Stimulated activated CD4-positive, alpha-beta T cell treated with anti-CD3 and anti-CD28 coated beads, Interleukin-2, amount 100 ng/mL, for 4 hours (primary cell): Measurements from ENCODE around the gene DIPK1B.

Experiments used
- DNase-seq: peaks from one replicate; pipeline ENCODE4 v3.0.0-alpha.2; 2020; ENCODE audit warnings: low read depth

Gene DIPK1B

DNA sequence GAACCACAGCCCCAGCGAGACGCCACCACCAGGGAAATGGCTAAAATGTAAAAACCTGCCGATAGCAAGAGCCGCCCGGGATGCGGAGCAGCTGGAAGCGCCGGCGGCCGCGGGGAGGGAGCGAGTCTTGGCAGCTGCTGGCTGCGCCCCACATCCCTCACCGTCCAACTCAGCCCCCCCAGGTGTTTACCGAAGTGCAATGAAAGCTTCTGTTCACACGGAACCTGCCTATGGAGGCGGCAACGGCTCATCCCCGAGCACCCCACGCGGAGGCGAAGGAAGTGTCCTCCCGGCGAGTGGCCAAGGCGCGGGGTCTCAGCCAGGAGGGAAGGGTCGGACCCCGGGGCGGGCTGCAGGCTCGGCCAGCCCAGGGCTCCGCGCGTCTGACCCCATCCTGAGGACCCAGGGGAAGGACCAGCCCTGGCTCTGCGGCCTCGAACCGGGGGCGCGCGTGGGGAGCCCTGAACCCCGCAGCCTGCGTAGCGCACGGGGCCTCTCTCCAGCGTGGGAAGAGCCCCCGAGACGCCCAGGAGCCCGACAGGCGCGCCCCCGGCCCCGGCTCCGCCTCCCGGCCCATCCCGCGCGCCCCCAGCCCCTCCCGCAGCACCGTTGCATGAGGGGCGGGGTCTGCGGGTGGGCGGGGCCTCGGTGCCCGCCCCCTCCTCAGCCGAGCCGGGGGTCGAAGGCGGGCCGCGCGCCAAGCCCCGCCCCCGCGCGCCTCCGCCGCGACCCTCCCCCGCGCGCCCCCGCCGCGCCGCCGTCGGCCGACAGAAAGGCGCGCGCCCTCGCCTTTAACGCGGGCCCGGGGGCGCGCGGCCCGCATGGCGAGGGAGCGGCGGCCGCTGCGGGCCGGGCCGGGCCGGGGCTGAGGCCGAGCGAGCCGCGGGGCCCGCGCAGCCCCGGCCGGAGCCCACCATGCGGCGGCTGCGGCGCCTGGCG is at the start of gene DIPK1B:
DIPK1B (plus strand) TSS at position 822 of the 939 bp plus-strand sequence; CDS start at position 916, 94 bp downstream.
- no peak for DNase-seq

DNA sequence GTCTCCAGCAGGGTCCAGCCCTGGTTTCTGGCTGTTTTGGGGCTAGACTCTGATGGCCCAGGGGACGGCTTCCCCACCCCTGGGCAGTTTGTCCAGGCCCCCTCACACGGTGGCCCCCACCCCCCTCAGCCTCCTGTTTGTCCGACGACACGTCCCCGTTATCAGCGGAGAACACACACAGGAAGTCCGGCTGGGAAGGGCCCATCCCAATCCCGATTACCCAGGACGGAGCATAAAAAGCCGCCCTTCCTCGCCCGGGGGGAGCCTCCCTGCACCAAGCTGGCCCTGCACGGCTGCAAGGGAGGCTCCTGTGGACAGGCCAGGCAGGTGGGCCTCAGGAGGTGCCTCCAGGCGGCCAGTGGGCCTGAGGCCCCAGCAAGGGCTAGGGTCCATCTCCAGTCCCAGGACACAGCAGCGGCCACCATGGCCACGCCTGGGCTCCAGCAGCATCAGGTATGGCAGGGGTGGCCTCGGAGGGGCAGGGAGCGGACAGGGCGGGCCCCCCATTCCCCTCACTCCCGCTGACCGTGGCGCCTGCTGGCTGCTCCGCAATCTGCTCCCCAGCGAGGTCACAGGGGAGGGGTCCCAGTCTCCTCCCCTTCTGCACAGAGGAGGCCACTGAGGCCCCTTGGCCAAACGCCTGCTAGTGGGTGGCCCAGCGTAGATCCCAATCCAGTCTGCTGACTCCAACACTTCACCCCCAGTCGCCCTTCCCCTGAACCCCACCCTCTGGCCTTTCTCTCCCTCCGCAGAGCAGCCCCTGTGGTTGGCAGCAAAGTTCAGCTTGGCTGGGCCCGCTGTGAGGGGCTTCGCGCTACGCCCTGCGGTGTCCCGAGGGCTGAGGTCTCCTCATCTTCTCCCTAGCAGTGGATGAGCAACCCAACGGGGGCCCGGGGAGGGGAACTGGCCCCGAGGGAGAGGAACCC is 49.5 kb upstream of the DIPK1B start, which contains the start of gene EGFL7:
EGFL7 (plus strand) TSS at position 261 of the 926 bp plus-strand sequence. CDS start 5,367 bp downstream, outside the sequence.
- DNase-seq, result no peak

DNA sequence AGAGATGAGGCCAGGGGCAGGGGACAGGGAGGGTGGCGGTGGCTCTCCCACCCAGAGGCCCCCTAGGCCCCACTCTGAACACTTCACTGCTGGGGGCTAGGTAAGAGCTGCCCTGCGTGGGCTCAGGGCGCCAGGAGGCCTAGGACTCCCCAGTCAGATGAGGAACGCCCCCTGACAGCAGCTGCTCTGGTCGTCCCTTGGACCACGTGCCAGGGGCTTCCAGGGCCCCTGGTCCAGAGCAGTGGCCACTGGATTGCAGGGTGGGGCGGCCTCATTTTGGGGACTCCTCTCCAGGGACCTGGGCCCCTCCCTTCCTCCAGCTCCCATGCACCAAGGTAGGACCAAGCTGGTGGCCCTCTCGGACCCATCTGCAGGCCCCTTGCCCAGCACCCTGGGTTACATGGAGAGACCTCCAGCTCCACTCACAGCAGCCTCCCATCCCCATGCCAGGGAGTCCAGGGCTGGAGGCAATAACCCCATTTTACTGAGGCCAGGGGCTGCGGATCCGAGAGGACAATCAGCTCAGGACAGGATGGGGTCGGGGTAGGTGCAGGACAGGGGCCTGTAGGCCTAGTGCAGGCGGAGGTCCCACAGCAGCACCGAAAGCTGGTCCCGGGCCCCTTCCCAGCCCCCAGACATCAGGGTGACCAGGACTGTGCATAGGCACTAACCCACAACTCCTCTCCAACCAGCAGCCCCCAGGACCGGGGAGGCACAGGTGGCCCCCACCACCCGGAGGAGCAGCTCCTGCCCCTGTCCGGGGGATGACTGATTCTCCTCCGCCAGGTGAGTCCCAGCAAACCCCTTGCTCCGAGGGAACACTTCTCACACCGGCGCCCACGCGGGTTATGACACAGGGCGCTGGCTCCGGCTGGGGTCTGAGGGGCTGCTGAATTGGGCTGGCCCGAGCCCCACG is 48.1 kb upstream of the DIPK1B start:
- DNase-seq, result no peak

DNA sequence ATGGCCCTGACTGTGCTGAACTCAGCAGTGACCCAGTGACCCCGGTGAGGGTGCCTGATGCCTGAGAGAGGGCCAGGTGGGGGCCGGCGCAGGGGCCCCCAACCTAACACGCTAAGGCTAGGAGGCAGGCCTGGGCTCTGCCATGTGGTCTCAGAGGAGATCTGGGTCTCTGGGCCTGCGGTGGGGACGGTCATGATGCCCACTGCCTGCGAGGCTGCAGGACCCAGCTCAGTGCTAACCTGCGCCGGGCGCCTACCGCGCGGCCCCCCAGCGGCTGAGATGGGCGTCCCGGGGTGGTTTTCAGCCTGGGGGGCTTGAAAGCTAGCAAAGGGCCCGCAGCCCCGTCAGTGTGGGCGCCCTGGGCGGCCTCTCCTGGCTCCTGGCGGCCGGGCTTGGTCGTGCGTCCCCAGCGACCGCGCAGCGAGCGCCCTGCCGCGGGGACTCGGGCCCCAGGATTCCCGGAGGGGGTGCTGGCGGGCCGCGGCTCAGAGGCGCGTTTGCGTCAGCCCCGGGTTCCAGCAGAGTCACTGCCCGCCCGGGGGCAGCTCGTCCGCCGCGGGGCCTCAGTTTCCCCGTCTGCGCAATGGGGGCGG is 47.2 kb upstream of the DIPK1B start:
- no peak for DNase-seq

DNA sequence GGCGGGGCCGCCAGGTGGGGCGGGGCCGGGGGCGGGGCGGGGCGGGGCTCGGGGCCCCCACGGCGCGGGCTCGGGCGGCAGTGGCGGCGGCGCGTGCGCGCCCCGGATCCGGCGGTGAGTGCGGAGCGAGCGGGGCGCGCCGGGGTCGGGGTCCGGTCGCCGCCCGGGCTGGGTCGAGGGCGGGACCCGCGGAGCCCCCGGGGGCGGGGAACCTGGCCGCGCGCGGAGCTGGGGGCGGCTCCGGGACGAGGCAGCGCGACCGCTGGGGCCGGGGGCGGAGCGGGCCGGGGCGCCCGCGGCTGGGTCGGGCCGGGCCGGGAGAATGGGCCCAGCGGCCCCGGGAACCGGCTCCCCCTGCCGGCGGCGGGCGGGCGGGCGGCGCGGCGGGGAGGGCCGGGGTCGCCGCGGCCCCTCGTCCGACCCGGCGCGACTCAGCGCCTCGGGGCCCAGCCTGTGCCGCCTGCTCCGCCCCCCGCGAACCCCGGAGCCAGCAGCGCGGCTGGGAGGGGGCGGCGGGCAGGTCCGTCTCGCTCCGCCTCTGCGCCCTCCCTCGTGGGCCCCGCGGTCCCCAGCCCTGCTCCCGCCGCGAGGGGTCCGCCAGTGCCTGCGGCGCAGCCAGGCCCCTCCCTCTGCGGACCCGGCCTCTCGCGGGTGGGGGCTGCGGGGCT is 46.5 kb upstream of the DIPK1B start:
- no peak for DNase-seq

DNA sequence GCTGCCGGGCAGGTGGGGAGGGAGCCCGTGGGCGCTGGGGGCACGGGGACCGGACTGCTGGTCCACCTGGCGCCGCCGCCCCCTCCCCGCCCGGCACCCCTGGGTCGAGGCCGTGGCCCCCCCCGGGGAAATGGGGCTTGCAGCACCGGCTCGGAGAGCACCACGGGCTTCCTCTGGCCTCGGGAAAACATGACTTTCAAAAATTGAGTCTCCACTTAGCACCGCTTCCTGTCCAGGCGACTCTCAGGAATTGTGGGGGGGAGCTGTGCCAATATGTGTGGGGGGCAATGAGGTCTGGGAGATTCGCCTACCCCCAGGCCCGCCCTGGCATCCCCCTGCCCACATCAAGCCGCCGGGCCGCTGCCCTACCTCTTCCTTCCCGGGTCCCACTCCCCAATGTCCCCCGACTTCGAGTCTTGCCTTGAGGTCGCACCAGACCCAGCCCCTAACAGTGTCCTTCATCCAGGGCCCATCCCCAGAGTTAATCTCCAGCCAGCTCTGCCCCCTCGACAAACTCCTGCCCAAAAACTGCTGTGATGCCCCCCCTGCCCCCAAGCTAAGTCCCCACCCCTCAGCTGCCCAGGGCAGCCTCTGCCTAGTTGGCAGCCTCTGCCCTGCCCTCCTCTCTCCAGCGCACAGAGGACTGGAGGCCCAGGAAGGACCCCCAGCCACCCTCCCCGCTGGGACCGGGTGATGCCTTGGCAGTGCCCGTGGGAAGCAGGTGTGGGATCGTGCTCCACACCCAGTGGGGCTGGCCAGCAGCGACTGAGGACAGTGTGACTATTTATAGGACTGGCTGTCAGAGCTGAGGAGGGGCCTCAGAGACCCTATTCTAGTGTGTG is 45.8 kb upstream of the DIPK1B start:
- DNase-seq, result no peak

DNA sequence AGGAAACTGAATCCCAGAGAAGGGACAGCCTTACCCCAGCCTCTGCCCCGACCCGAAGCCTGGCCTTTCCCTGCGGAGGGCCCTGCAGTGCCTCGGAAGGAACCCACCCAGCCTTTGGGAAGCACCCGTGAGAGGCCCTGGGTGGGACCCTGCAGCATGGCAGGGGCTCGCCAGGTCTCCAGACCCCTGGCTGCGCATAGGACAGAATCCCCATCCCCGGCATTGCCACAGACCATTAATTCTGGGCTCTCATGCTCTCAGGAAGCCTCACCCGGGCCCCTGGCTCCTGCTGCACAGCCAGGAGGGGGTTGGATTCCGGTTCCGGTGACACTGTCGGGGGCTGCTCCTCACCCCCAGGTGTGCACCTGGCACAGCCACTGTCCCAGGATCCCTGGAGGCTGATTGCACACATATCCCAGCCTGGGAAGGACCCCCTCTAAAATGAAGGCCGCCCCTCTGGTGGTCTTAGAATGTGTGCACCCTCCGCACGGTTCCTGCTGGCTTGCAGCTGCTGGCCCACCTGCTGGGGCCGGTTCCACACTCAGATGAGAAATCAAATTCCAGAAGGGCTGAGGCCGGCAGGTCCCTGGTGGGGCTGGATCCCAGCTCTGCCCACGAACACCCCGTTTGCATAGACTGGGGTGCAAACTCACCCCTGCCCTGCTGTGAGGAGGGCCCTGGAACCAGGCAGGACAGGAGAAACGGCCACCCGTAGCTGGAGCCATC is 45.0 kb upstream of the DIPK1B start:
- no peak for DNase-seq

DNA sequence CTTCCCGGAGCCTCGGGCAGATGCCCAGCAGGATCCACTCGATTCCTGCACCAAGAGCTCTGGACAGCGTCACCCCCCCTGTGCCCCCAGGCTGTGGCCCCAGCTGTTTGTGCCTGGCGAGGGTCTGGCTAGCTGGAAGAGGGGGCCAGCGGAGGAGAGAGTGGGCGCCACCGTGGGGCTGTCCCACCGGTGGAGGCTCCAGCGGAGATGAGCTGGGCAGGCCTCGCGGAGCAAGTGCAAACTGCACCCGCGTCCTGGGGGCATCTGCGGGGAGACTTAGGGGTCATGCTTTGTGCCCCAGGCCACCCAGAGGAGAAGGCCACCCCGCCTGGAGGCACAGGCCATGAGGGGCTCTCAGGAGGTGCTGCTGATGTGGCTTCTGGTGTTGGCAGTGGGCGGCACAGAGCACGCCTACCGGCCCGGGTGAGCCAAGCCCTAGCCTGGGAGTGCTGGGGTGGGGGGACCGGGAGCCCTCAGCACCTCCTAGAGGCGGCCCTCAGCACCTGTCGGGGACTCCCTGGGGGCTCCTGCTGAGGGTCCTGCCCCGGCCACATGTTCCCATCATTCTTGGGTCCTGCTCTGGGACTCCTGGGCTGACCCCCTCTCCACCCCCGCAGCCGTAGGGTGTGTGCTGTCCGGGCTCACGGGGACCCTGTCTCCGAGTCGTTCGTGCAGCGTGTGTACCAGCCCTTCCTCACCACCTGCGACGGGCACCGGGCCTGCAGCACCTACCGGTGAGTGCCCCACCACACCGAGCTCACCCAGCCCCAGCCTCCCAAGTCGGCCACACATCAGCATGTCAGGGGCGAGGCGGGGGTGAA is 44.2 kb upstream of the DIPK1B start:
- DNase-seq, result no peak

DNA sequence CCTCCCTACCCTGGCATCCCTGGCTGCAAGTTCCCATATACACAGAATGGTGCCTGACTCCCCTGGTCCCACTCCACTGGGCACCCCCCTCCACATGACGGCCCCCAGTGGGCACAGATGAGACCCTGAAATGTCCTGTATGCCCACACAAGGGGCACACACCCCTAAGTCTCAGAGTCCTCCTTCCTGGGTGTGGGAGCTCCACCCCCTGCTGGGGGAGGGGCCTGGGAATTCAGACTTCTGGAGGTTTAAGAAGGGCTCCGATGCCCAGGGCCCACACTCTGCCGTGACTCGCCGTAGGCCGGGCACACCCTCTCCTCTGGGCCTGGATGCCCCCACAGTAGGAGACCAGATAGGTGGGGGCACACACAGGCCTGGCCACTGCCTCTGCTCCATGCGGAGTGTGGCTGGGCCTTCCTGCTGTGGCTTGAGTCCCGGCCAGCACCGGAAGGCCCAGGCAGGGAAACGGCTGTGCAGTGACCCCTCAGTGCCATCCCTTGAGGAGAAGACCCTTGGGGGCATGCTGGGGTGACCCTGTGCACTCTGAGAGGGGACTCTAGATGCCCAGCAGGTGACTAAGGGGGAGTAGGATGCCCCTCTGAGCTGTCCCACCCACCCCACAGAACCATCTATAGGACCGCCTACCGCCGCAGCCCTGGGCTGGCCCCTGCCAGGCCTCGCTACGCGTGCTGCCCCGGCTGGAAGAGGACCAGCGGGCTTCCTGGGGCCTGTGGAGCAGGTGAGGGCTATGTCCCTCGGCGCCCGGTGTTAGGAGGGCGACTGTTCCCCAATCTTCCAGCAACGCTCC is 43.2 kb upstream of the DIPK1B start:
- no peak for DNase-seq

DNA sequence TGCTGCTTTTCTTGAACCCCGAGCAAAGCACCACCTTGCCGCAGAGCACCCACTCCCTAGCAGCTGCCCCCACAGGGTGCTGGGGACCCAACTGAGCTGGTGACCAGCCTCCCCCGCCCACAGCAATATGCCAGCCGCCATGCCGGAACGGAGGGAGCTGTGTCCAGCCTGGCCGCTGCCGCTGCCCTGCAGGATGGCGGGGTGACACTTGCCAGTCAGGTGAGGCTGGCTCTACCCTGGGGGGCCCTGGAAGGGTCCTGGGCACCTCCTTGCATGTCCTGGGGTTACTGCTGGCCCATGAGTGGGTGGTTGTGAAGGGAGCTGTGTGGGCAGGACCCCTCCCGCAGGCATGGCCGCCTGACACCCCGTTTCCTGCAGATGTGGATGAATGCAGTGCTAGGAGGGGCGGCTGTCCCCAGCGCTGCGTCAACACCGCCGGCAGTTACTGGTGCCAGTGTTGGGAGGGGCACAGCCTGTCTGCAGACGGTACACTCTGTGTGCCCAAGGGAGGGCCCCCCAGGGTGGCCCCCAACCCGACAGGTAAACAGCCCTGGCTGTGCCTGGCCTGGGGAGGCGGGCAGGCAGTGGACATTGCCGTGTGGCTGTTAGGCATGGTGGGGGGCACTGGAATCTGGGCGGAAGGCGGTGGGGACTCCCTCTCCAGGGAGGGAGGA is 42.4 kb upstream of the DIPK1B start:
- no peak for DNase-seq

DNA sequence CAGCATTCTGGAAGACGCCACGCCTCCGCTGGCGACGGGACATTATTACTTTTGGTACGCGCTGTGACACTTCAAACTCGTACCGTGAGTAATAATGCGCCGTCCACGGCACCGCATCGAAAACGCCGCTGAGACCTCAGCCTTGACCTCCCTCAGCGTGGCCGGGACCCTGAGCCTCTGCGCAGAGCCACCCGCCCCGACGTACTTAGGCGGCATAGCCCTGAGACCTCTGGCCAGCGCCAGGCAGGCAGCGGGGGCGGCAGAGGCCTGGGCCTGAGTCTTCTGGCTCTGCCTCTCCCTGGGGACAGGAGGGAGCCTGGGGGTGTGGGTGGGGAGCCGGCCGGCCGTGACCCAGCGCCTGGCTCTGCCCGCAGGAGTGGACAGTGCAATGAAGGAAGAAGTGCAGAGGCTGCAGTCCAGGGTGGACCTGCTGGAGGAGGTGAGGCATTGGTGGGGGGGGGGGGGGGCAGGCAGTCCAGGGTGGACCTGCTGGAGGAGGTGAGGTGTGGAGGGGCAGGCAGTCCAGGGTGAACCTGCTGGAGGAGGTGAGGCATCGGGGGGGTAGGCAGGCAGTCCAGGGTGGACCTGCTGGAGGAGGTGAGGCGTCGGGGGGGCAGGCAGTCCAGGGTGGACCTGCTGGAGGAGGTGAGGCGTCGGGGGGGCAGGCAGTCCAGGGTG is 41.7 kb upstream of the DIPK1B start:
- DNase-seq, result no peak

DNA sequence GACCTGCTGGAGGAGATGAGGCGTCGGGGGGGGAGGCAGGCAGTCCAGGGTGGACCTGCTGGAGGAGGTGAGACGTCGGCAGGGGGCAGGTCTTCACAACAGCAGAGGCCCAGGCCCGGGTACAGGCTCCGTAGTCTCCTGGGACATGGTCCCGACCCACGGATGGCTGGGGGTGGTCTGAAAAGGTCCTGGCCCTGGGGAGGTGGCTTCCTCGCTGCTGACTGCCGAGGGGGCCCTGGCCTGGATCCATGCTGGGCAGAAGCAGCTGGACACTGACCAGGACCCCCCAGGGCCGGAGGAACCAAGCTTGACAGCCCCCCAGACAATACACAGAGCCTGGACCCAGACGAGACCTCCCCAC is 41.1 kb upstream of the DIPK1B start:
- no peak for DNase-seq

DNA sequence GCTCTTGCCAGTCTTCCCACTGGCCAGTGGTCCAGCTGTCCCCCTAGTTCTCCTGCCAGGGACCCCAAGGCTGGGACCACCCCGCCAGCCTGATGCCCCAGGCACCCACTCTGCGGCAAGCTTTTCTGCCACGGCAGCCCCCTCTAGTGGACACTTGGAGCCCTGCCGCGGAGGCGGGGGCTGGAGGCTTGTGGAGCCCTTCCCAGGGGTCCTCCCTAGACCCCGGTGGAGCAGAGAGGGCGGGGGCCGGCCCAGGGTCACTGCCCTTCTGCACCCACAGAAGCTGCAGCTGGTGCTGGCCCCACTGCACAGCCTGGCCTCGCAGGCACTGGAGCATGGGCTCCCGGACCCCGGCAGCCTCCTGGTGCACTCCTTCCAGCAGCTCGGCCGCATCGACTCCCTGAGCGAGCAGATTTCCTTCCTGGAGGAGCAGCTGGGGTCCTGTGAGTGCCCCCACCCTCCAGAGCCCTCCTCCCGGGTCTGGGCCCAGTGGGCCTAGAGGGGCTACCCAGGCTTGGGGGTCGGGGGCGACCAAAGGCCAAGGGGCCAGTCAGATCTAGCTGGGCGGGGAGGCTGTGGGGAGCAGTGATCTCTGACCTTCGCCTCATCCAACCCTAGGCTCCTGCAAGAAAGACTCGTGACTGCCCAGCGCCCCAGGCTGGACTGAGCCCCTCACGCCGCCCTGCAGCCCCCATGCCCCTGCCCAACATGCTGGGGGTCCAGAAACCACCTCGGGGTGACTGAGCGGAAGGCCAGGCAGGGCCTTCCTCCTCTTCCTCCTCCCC is 40.5 kb upstream of the DIPK1B start:
- no peak for DNase-seq

DNA sequence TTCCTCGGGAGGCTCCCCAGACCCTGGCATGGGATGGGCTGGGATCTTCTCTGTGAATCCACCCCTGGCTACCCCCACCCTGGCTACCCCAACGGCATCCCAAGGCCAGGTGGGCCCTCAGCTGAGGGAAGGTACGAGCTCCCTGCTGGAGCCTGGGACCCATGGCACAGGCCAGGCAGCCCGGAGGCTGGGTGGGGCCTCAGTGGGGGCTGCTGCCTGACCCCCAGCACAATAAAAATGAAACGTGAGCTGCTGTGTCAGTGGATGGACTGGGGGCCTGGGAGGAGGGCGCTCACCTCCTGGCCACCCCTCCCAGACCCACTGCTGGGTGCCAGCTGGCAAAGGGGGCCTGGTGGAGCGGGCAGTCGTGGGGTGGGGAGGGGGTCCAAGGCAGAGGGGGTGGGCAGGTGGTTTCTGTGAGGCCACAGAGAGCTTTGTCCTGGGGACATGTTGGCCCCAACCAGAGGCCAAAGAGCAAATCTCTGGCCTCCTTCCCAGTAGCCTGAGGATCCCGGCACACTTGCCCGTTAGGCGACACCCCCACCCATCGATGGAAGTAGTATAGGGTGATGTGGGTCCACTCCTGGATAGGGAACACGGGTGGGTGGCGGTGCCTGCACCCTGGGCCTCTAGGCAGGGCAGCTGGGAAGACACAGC is 39.8 kb upstream of the DIPK1B start:
- no peak for DNase-seq
